AG10803 (cell line): ENCODE data around the gene RHOG.

Experiments used
- DNase-seq: peaks from one replicate; pipeline ENCODE4 v3.0.0; 2010; ENCODE audit warnings: low read depth
- H3K4me3 ChIP-seq: 2 replicates; pipeline ENCODE4 v1.5.1; 2011; ENCODE audit warnings: mild to moderate bottlenecking, low read length, control low read depth
- CTCF ChIP-seq: conservative IDR thresholded peaks from 2 replicates; pipeline ENCODE4 v1.5.1; 2011; ENCODE audit warnings: mild to moderate bottlenecking, low read length, control low read depth, inconsistent platforms

RHOG gene

GRCh38 chr11:3879967-3880542 is 39.3 kb upstream of the RHOG start:
- H3K4me3 ChIP-seq, result no peak overlapping the region
- DNase-seq, result no peak
- TF ChIP-seq CTCF, result no peak

- no peak for TF ChIP-seq CTCF
- no peak for DNase-seq
- no peak overlapping the region for H3K4me3 ChIP-seq
These were observed 38.6 kb upstream of the RHOG start for GRCh38 chr11:3879216-3879966.

GRCh38 chr11:3878258-3878584 is 37.5 kb upstream of the RHOG start:
- no peak overlapping the region for H3K4me3 ChIP-seq
- TF ChIP-seq CTCF, result no peak

GRCh38 chr11:3877364-3878257 is 36.9 kb upstream of the RHOG start:
- H3K4me3 ChIP-seq, result no peak overlapping the region
- TF ChIP-seq CTCF, result no peak
- no peak for DNase-seq

More at GRCh38 chr11:3878258-3878584, 37.5 kb upstream of the RHOG start:
- DNase-seq, result no peak

- TF ChIP-seq CTCF, result no peak
- DNase-seq, result no peak
- no peak overlapping the region for H3K4me3 ChIP-seq
These were observed 35.9 kb upstream of the RHOG start for GRCh38 chr11:3876613-3877012.

- no peak for TF ChIP-seq CTCF
These were observed 33.1 kb upstream of the RHOG start for GRCh38 chr11:3873712-3874349.

More at GRCh38 chr11:3873712-3874349, 33.1 kb upstream of the RHOG start:
- no peak overlapping the region for H3K4me3 ChIP-seq
- no peak for DNase-seq
